Endothelial cell of umbilical vein (primary cell): ENCODE results near the gene MT1M. TPM values are rescaled to one million over a fixed set of nuclear protein-coding genes. Genes with fewer than 3 reads are reported as not detected.

ENCODE experiments used
- BruUV-seq: library from RNA; stranded (reverse); fragments of 400-500 nt; replicated peaks from 2 replicates; lab custom pipeline; 2021; lab: Mats Ljungman, UMichigan
- CTCF ChIA-PET: fragments of 300-600, 350-600 bp; sonication (Branson Sonifier 250); formaldehyde crosslinking; loops from one replicate; lab custom pipeline; 2021; ENCODE audit warnings: antibody characterized with exemption, inconsistent platforms; lab: Charles Lee
- POLR2A ChIA-PET: fragments of 300-600, 350-600 bp; sonication (Branson Sonifier 250); formaldehyde crosslinking; loops from one replicate; lab custom pipeline; 2021; ENCODE audit warnings: antibody characterized with exemption, inconsistent platforms; lab: Charles Lee
- DNase-seq: peaks from one replicate; pipeline ENCODE4 v3.0.0-alpha.2; 2011; ENCODE audit warnings: low read depth, low spot score
- FAIRE-seq: peaks from 2 replicates; lab custom pipeline; 2011; peaks lifted over from hg19 to GRCh38; lab: Jason Lieb, UNC
- H2AFZ ChIP-seq: 2 replicates; pipeline ENCODE4 v1.6.0; 2012; ENCODE audit warnings: low read depth, low read length, control low read depth, inconsistent platforms
- H3K27ac ChIP-seq: 2 replicates; pipeline ENCODE4 v1.5.1; 2011; ENCODE audit warnings: low read depth, mild to moderate bottlenecking, control low read depth, low read length, moderate library complexity; ENCODE audit not compliant: insufficient read depth
- H3K27me3 ChIP-seq, 2 experiments: 2 replicates each; pipeline versions ENCODE4 v1.6.0 to v1.6.1; 2011; ENCODE audit warnings: low read length in 2 of 2, mixed read lengths in 1 of 2; ENCODE audit not compliant: control insufficient read depth in 2 of 2, insufficient read depth in 2 of 2
- H3K36me3 ChIP-seq, 2 experiments: 2 replicates in 1 of 2; 3 replicates in 1 of 2; pipeline ENCODE4 v1.5.1; 2011; ENCODE audit warnings: low read length in 2 of 2, mild to moderate bottlenecking in 1 of 2, moderate library complexity in 1 of 2; ENCODE audit not compliant: control insufficient read depth in 2 of 2, insufficient read depth in 2 of 2; ENCODE audit errors: extremely low read depth in 1 of 2
- H3K4me1 ChIP-seq: 3 replicates; pipeline ENCODE4 v1.5.1; 2011; ENCODE audit warnings: mild to moderate bottlenecking, low read length; ENCODE audit not compliant: control insufficient read depth, insufficient read depth; ENCODE audit errors: extremely low read depth
- H3K4me2 ChIP-seq: 2 replicates; pipeline ENCODE4 v1.6.1; 2011; ENCODE audit warnings: low read length, control low read depth, mixed read lengths; ENCODE audit not compliant: insufficient read depth
- H3K4me3 ChIP-seq, 3 experiments: fragments of 200-600 bp in 1 of 3; sonication (generic), shearing (Covaris generic) in 1 of 3; replicated peaks in 1 of 3; 2 replicates each; pipeline ENCODE4 v1.5.1; 2011 to 2016; ENCODE audit warnings: control low read depth in 3 of 3, low read length in 3 of 3, mild to moderate bottlenecking in 2 of 3, inconsistent platforms in 1 of 3, low read depth in 1 of 3, moderate library complexity in 1 of 3; ENCODE audit not compliant: insufficient read depth in 1 of 3
- H3K79me2 ChIP-seq: 2 replicates; pipeline ENCODE4 v1.6.0; 2012; ENCODE audit warnings: low read length, inconsistent platforms; ENCODE audit not compliant: control insufficient read depth, insufficient read depth
- H3K9ac ChIP-seq: replicated peaks from 2 replicates; pipeline ENCODE3; 2011; ENCODE audit warnings: low read length, control low read depth; ENCODE audit not compliant: insufficient read depth; ENCODE audit errors: extremely low read depth
- H3K9me1 ChIP-seq: replicated peaks from 3 replicates; pipeline ENCODE4 v1.6.0; 2011; ENCODE audit warnings: mild to moderate bottlenecking, low read length; ENCODE audit not compliant: control insufficient read depth, insufficient read depth; ENCODE audit errors: extremely low read depth
- H3K9me3 ChIP-seq: replicated peaks from 2 replicates; pipeline ENCODE4 v1.5.1; 2012; ENCODE audit warnings: low read length, inconsistent platforms; ENCODE audit not compliant: control insufficient read depth, insufficient read depth
- H4K20me1 ChIP-seq: replicated peaks from 2 replicates; pipeline ENCODE3; 2011; ENCODE audit warnings: mild to moderate bottlenecking, low read length; ENCODE audit not compliant: control insufficient read depth, insufficient read depth; ENCODE audit errors: extremely low read depth
- CTCF ChIP-seq, 2 donors: IDR thresholded peaks; 1 replicate in 1 of 2; 2 replicates in 1 of 2; pipeline ENCODE4 v1.5.1; 2011; ENCODE audit warnings: low read length in 2 of 2, mild to moderate bottlenecking in 2 of 2, moderate library complexity in 2 of 2, control low read depth in 1 of 2, inconsistent platforms in 1 of 2, low read depth in 1 of 2; ENCODE audit not compliant: insufficient read depth in 1 of 2; ENCODE audit errors: extremely low read depth in 1 of 2
- EZH2 ChIP-seq: IDR thresholded peaks from 2 replicates; pipeline ENCODE4 v1.6.1; 2012; ENCODE audit warnings: borderline replicate concordance, low read depth, mild to moderate bottlenecking, moderate library complexity, low read length, inconsistent platforms; ENCODE audit not compliant: severe bottlenecking
- FOS ChIP-seq: IDR thresholded peaks from 2 replicates; pipeline ENCODE4 v1.6.1; 2011; ENCODE audit warnings: mild to moderate bottlenecking, low read length, moderate library complexity, borderline replicate concordance; ENCODE audit not compliant: insufficient read depth
- JUN ChIP-seq: IDR thresholded peaks from 2 replicates; pipeline ENCODE4 v1.6.1; 2011; ENCODE audit warnings: borderline replicate concordance, low read depth; ENCODE audit not compliant: insufficient read length, insufficient read depth
- MYC ChIP-seq: IDR thresholded peaks from one replicate; pipeline ENCODE4 v1.6.1; 2011; ENCODE audit warnings: mild to moderate bottlenecking, low read depth, low read length
- POLR2A ChIP-seq: IDR thresholded peaks from 2 replicates; pipeline ENCODE4 v1.6.1; 2012; ENCODE audit warnings: low read depth, mild to moderate bottlenecking, control low read depth, low read length
- POLR2AphosphoS5 ChIP-seq: IDR thresholded peaks from 2 replicates; pipeline ENCODE4 v1.6.1; 2012; ENCODE audit warnings: low read depth, mild to moderate bottlenecking, control low read depth, low read length, moderate library complexity; ENCODE audit not compliant: insufficient read depth
- dilution Hi-C: fragments of 300-500 bp; cut with MboI; formaldehyde crosslinking; loops from one replicate; pipeline ENCODE4 v1.15.0; 2019; ENCODE audit warnings: low sequenced_read_pairs; ENCODE audit not compliant: extremely low pct_ligation_motif_present
- intact Hi-C: fragments of 100-400 bp; cut with micrococcal nuclease; formaldehyde crosslinking; loops from one replicate; pipeline ENCODE4 v1.10.0; 2022
- polyA plus RNA-seq, 4 experiments: library from polyadenylated mRNA; depleted of rRNA in 3 of 4; stranded (reverse) in 3 of 4; unstranded in 1 of 4; fragments of >200 nt; gene quantifications; 2 replicates each; pipeline versions ENCODE4 v1.2.1 to v1.2.3, GENCODE V29; 2011 to 2012; ENCODE audit warnings: missing spikeins in 1 of 4
- total RNA-seq: library from RNA; stranded (reverse); gene quantifications from 2 replicates; pipeline ENCODE4 v1.2.3, GENCODE V29; 2021

The MT1M gene
- total and polyA plus RNA-seq, 2 donors (not counting 3 experiments of a cell fraction or from before 2014, with no cell fraction given): 4.3 to 4.6 TPM

- TF ChIP-seq FOS (no peak), MYC (no peak), JUN (no peak), CTCF (IDR thresholded peaks at IDR 0.05; ENCODE audit: extremely low read depth in 1 of 2, insufficient read depth in 1 of 2, low read depth in 1 of 2, low read length in 2 of 2) (no peak)
- no peak overlapping the region for H3K4me2 ChIP-seq
- H3K9ac ChIP-seq: no peak overlapping the region
- dilution Hi-C loops: no loop called here
- H3K79me2 ChIP-seq: no peaks in the 10 kb centered on the region
- ChIA-PET CTCF (interaction anchor here (1.0 to 1.7 kb wide), 4 partner anchors 16 to 62 kb away, joined by 3 to 6 read pairs (median 4); partner anchors contain the start of gene MT2A), POLR2A (no interaction called here)
- H4K20me1 ChIP-seq: no peaks in the 10 kb centered on the region
- H3K36me3 ChIP-seq: no peaks in the 10 kb centered on the region
- no peaks in the 10 kb centered on the region for H3K9me3 ChIP-seq
- FAIRE-seq (no peak), DNase-seq (no peak)
- H3K27ac ChIP-seq: no peak overlapping the region
- H3K9me1 ChIP-seq: no peaks in the 10 kb centered on the region
- BruUV-seq: no TSS peak
- intact Hi-C loops: loop anchor here (2.0 kb wide), 1 partner anchor 44 kb away; the partner anchor contains the start of gene MT1X
- H3K27me3 ChIP-seq: peaks cover 36 to 50% of the 10 kb centered on the region in 2 experiments
- no peak overlapping the region for H2AFZ ChIP-seq
- H3K4me1 ChIP-seq: peaks cover 18% of the 10 kb centered on the region
- H3K4me3 ChIP-seq: no peak overlapping the region
These were observed 6.6 kb downstream of the MT1M start for GRCh38 chr16:56639045-56639444.

- intact Hi-C loops (no loop called here), dilution Hi-C loops (no loop called here)
- no peak for TF ChIP-seq CTCF (IDR thresholded peaks at IDR 0.05; ENCODE audit: extremely low read depth in 1 of 2, insufficient read depth in 1 of 2, low read depth in 1 of 2, low read length in 2 of 2)
- TF ChIP-seq MYC: no peak
- TF ChIP-seq POLR2AphosphoS5: no peak
- TF ChIP-seq JUN: no peak
- TF ChIP-seq POLR2A: no peak
- no peak for TF ChIP-seq EZH2
- no peak overlapping the region for H3K9ac ChIP-seq
- POLR2A ChIA-PET: no interaction called here
- no TSS peak for BruUV-seq
- no peaks in the 10 kb centered on the region for H3K36me3 ChIP-seq
- no peak overlapping the region for H3K27ac ChIP-seq
- no peaks in the 10 kb centered on the region for H4K20me1 ChIP-seq
- no peak overlapping the region for H3K4me2 ChIP-seq
- H3K4me3 ChIP-seq: no peak overlapping the region
- DNase-seq (no peak), FAIRE-seq (no peak)
- H3K4me1 ChIP-seq: peaks cover 15% of the 10 kb centered on the region
- peaks cover 35 to 50% of the 10 kb centered on the region in 2 experiments for H3K27me3 ChIP-seq
- H3K79me2 ChIP-seq: no peaks in the 10 kb centered on the region
- H3K9me1 ChIP-seq: no peaks in the 10 kb centered on the region
- CTCF ChIA-PET: interaction anchor here (1.4 to 1.7 kb wide), 2 partner anchors 36 to 62 kb away, joined by 5 to 6 read pairs; no protein-coding TSS in a partner anchor
- H2AFZ ChIP-seq: no peak overlapping the region
- no peaks in the 10 kb centered on the region for H3K9me3 ChIP-seq
These were observed 7.6 kb downstream of the MT1M start for GRCh38 chr16:56640076-56640475.
